Endothelial cell of umbilical vein (primary cell): Measurements from ENCODE around the gene TBC1D4.

ENCODE experiments used
- CTCF ChIP-seq, 2 donors: IDR thresholded peaks; 1 replicate in 1 of 2; 2 replicates in 1 of 2; pipeline ENCODE4 v1.5.1; 2011; ENCODE audit warnings: low read length in 2 of 2, mild to moderate bottlenecking in 2 of 2, moderate library complexity in 2 of 2, control low read depth in 1 of 2, inconsistent platforms in 1 of 2, low read depth in 1 of 2; ENCODE audit not compliant: insufficient read depth in 1 of 2; ENCODE audit errors: extremely low read depth in 1 of 2
- EZH2 ChIP-seq: IDR thresholded peaks from 2 replicates; pipeline ENCODE4 v1.6.1; 2012; ENCODE audit warnings: borderline replicate concordance, low read depth, mild to moderate bottlenecking, moderate library complexity, low read length, inconsistent platforms; ENCODE audit not compliant: severe bottlenecking
- POLR2A ChIP-seq: IDR thresholded peaks from 2 replicates; pipeline ENCODE4 v1.6.1; 2012; ENCODE audit warnings: low read depth, mild to moderate bottlenecking, control low read depth, low read length
- POLR2AphosphoS5 ChIP-seq: IDR thresholded peaks from 2 replicates; pipeline ENCODE4 v1.6.1; 2012; ENCODE audit warnings: low read depth, mild to moderate bottlenecking, control low read depth, low read length, moderate library complexity; ENCODE audit not compliant: insufficient read depth

GRCh38 chr13:75400775-75401174 is 81.2 kb downstream of the TBC1D4 start:
- no peak for TF ChIP-seq CTCF (IDR thresholded peaks at IDR 0.05; ENCODE audit: extremely low read depth in 1 of 2, insufficient read depth in 1 of 2, low read depth in 1 of 2, low read length in 2 of 2)
- TF ChIP-seq POLR2A, result no peak
- no peak for TF ChIP-seq POLR2AphosphoS5
- no peak for TF ChIP-seq EZH2
